Gastroesophageal sphincter (tissue), 2 donors: Measurements from ENCODE around the gene VSTM5.

Experiments
- EP300 ChIP-seq: sonication (generic); formaldehyde crosslinking; IDR thresholded peaks from one replicate; pipeline ENCODE4 v1.6.1; 2017; ENCODE audit warnings: antibody characterized with exemption, mild to moderate bottlenecking
- POLR2A ChIP-seq, 2 donors: fragments of 450-650 bp; IDR thresholded peaks; one replicate each; pipeline ENCODE4 v1.6.1; 2017; ENCODE audit warnings: antibody characterized with exemption in 2 of 2, mild to moderate bottlenecking in 2 of 2, moderate library complexity in 1 of 2

DNA sequence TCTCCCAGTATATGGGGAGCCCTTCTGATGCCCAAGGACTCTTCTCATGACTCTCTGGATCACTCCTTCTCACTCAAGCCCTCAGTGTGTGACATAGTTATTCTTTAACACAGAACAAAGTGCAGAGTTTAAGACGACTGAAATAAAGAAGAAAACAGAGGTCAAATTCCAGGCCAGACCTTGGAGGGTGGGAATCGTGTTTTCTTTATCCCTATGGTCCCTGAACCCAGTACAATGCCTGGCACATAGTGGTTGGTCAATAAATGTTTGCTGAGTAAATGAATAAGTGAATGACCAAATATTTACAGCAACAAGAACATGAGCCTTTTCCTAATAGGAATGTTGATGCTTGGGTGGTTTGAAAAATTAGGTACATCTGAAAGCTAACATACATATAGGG, 28.8 kb downstream of the VSTM5 start:
- TF ChIP-seq POLR2A (IDR thresholded peaks at IDR 0.05): no peak
- no peak for TF ChIP-seq EP300
